GM12873 (cell line): ENCODE measurements around the gene CSNK1G3.
A peak's percentile ranks its signal among the peaks of the same experiment; 100 is the strongest.

Source experiments
- CTCF ChIP-seq: IDR thresholded peaks from 2 replicates; pipeline ENCODE4 v1.5.1; 2012; ENCODE audit warnings: low read depth, mild to moderate bottlenecking, moderate library complexity, low read length, control low read depth; ENCODE audit not compliant: insufficient read depth; ENCODE audit errors: missing control alignments

Gene CSNK1G3

DNA sequence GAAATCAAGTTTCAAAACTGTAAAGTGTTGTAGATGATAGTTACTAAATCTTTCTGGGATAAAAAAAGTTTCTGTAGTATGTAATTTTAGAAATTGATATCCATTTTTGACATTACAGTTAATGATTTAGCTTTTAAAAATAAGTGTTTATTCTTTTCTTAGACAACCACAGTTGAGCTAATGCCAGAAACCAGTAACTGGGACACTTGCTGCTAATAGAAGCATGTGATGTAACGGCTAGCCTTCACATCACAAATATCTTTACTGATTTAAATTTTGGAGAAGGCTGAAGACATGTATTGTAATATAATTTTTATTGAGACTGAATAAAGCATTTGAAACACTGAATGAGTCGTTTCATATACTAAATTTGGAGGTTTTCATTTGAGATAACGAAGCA, 18.8 kb downstream of the CSNK1G3 start:
- no peak for TF ChIP-seq CTCF

DNA sequence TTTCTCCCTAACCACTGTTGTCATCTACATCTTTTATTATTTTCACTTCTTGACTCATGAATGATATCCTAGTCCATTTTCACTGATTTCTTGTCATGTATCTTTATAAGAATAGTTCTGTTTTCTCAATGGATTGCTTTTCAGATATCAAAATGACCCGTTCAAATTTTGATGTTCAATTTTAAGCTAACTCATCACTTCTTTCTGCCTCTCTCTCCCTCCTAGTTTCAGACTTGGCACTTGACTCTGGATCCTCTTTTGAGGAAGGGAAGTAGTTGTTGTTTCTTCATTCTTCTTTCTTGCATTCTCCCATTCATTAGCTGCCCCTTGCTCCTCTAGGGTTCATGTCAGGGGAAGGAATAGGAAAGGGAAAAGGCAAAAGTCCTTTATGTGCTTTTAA, 23.7 kb downstream of the CSNK1G3 start:
- TF ChIP-seq CTCF = no peak

DNA sequence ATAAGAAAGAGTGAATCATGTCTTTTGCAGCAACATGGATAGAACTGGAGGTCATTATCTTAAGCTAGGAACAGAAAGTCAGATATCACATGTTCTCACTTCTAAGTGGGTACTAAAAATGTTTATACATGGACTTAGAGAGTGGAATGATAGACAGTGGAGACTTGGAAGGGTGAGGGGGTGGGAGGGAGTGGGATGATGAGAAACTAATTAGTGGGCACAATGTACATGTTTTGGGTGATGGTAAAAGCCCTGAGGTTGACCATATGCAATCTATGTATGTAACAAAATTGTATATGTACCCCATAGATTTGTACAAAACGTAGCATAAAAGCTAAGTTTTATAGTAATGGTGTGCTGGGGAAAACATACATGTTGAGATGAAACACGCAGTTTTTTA, 25.3 kb downstream of the CSNK1G3 start:
- TF ChIP-seq CTCF = no peak

DNA sequence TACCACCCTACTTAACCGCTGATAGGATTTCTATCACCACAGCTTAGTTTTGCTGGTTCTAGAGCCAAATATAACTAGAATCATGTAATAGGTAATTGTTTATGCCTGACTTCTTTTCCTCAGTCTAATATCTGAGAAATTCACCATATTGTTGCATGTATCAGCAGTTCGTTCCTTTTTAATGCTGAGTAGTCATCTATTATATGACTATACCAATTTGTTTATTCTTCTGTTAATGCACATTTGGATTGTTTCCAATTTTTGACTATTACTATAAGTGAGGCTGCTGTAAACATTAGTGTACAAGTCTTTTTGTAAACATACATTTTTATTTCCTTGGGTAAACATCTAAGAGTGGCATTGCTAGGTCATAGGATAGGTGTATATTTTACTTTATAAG, 25.9 kb downstream of the CSNK1G3 start:
- TF ChIP-seq CTCF = no peak

GRCh38 chr5:123538670-123539459, 26.9 kb downstream of the CSNK1G3 start:
- TF ChIP-seq CTCF = no peak

DNA sequence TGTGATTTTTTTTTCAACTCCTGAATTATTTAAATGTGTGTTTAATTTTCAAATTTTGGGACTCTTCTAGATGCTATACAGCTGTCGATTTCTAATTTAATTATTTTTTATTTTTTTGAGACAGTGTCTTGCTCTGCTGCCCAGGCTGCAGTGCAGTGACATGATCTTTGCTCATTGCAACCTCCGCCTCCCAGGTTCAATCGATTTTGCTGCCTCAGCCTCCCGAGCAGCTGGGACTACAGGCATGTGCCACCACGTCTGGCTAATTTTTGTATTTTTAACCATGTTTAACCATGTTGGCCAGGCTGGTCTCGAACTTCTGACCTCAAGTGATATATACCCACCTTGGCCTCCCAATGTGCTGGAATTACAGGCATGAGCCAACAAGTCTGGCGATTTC, 28.6 kb downstream of the CSNK1G3 start:
- TF ChIP-seq CTCF = no peak

DNA sequence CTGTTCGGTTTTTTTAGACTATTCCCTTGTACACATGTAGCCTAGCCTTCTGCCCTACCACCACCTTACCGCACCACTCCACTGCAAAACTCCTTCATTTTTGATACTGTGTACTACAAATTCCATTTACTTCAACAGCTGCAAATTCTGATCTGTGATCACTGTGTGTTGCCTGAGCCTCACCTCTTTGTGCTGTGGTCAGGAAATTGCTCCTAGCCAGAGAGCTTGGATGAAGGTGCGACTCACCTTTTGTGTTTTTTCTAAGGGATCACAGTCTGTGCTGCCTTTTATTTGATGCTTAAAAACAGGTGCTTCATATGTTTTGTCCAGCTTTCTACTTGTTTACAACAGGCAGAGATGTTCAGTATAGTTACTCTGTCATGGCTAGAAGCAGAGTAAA, 31.5 kb downstream of the CSNK1G3 start:
- TF ChIP-seq CTCF = no peak

DNA sequence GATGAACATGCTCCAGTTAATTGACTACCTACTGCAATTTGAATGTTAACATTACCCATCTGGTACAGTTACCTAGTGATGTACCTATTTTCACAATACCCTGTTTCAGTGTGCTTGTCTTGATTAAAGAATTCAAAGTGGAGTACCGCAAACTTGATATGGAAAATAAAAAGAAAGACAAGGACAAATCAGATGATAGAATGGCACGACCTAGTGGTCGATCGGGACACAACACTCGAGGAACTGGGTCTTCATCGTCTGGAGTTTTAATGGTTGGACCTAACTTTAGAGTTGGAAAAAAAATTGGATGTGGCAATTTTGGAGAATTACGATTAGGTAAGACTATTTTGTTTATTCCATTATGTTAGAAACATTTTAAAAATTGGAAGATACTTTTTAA, 33.5 kb downstream of the CSNK1G3 start:
- peak; percentile 29 for TF ChIP-seq CTCF
